Amygdala (tissue), 56 donors: ENCODE data around the gene SYVN1.

ENCODE experiments used
- DNase-seq, 56 donors: peaks; one replicate each; lab custom pipeline; 2025; lab: John Stamatoyannopoulos, UW

The SYVN1 gene

GRCh38 chr11:65095974-65096806 lies 38.1 kb downstream of the SYVN1 start, which contains the start of gene VPS51:
Gene VPS51, plus strand, starts transcription at chr11:65096214. Its CDS starts 37 bp downstream, at chr11:65096251.
- DNase-seq, result peak; percentile 27 to 89 (median 79)

- no peak for DNase-seq
These were observed 38.9 kb downstream of the SYVN1 start for GRCh38 chr11:65095427-65095826.

- peak in 25 of 56 donors; percentile 10 to 72 (median 44) for DNase-seq
These were observed 43.7 kb downstream of the SYVN1 start for GRCh38 chr11:65090628-65091027.

- DNase-seq, result no peak
These were observed 44.7 kb downstream of the SYVN1 start for GRCh38 chr11:65089621-65090020.

- DNase-seq, result no peak
These were observed 46.5 kb downstream of the SYVN1 start for GRCh38 chr11:65087827-65088226.

- no peak for DNase-seq
These were observed 47.1 kb downstream of the SYVN1 start for GRCh38 chr11:65087216-65087615.

GRCh38 chr11:65086809-65087208 lies 47.5 kb downstream of the SYVN1 start:
- no peak for DNase-seq

GRCh38 chr11:65085446-65085845 lies 48.9 kb downstream of the SYVN1 start:
- no peak for DNase-seq

GRCh38 chr11:65084598-65085375 lies 49.5 kb downstream of the SYVN1 start:
- DNase-seq, result no peak

GRCh38 chr11:65083834-65084597 lies 50.3 kb downstream of the SYVN1 start, which contains the start of the genes CDCA5 and ZFPL1:
Gene CDCA5, minus strand, starts transcription at chr11:65084040. Its CDS starts 62 bp downstream, at chr11:65083978.
Gene ZFPL1, plus strand, starts transcription at chr11:65084222. Its CDS starts 477 bp downstream, at chr11:65084699.
- DNase-seq, result peak; percentile 60 to 97 (median 91)

- no peak for DNase-seq
These were observed 51.0 kb downstream of the SYVN1 start for GRCh38 chr11:65083134-65083833.

- no peak for DNase-seq
These were observed 55.5 kb downstream of the SYVN1 start for GRCh38 chr11:65078786-65079342.

- no peak for DNase-seq
These were observed 56.2 kb downstream of the SYVN1 start for GRCh38 chr11:65078151-65078550.

GRCh38 chr11:65077451-65077850 lies 56.9 kb downstream of the SYVN1 start:
- no peak for DNase-seq
